AG08396 (cell line): ENCODE data around the gene TESMIN.

Experiments used
- DNase-seq: peaks from one replicate; pipeline ENCODE4 v3.0.0; 2012; ENCODE audit warnings: low spot score, mixed read lengths

Gene TESMIN

DNA sequence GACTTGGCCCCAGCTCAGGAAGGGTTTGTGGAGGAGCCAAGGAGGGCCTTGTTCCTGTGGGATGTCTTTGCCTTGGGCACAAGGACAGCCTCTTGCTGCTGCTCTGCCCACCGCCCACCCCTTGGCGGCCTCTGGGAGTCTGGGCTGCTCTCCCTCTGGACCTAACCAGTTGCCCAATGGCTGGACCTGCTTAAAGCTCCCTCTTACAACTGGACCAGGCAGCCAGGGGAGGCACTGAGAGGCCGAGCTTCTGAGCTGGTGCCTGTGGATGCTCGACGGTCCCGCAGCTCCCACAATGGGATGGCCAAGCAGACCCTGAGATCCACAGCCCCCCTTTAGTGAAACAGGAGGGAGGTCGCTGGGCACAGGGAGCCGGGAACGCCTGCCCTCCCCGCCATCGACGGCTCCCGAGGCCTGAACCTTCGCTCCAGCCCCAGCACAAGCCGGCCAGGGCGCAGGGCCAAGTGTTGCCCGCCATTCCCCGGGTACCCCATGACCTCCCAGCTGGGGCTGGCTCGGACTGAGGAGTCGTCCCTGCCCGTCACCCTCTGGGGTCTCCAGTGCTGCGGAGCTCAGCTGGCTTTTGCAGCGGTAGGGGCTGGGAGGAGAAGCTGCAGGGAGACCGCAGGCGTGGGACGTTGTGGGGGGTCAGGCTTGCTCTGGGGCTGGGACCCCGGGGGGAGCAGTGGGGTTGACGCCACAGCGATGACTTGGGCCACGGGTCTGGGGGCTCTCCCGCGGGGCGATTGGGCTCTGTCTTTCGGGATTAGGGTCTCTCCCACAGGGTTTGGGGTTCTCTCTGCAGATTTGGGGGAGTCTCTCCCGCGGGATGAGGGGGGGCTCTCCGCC, 67.6 kb downstream of the TESMIN start:
- DNase-seq, result no peak

DNA sequence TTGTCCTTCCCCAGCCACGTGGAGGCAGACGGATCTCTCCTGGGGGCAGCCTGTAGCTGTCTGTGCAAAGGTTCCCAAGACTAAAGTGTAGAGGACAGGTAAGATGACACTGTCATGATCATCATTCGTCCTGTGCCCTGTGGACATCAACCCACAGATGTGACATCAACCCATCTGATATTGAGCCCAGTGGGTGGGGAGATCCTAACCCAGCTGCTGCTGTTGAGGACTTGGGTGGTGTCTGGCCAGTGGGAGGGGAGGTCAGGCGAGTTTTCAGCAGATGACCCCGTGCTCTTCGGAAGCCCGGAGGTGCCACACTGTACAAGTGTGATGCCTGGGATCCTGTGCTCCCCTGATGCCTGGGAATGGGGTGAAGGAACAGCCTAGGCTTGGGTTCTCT, 68.2 kb downstream of the TESMIN start:
- DNase-seq, result no peak

DNA sequence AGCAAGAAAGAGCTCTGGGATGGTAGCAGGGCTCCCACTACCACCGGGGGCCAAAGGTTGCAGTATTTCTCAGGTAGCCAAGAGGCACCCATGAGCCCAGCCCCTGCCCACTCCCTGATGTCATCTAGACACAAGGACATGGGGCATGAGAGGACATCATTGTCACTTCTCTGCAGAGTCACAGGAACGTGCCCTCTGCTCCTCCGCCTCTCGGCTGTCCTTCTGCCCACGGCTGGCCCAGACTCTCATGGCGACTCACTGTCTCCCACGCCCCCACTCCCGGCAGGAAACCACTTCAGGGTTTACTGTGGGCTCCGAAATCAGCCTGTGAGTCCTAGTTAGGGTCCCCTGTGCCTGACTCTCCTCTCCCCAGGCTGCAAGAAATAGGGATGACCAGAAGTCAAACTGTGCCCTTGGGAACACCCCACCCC, 68.8 kb downstream of the TESMIN start:
- no peak for DNase-seq

DNA sequence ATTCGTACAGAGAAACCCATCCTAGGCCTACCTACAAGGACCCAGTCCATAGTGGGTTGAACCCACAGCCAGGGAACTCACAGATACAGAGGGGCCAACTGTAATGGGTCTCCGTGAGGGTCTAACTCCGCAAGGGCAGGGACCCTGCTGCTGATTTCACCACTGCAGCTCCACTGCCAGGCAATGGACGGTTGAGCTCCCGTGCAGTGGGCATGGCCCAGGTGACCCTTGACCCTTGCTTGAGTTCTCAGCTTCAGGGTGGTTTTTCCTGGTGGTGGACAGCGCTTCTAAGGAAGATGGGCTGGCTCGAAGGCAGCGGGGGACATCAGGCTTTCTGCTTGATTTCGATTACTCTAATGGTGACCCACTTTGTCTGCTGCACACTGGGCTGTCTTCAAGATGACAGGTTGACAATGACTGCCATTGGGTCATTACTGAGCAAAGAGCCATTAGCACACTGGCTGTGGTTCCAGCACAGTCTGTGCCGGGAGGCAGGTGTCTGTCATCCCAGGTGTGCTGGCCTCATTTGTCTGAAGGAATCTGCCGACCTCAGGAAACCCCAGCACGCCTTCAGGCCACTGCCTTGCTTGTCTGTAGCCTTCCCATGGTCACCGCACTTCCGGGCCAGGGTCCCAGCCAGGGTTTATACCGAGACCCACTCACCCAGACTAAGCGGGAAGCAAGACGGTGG, 70.6 kb downstream of the TESMIN start:
- DNase-seq, result no peak

DNA sequence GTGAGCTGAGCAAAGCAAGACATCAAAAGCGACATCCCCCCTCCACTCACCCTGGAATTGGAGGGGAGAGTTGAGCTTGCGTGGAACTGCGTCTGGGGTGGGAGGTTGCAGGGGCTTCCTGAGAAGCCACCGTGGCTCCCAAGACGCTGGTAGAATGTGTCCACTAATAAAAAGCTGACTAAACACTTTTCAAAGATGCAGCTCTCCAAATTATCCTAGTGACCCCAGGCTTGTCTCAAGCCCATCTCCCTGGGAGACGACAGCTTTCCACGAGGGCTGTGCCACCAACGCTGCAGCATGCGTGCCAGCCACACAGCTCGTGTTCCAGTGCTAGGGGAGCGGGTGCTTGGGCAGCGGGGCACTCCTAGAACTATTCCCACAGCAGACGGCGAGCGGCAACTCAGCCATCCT, 73.3 kb downstream of the TESMIN start:
- no peak for DNase-seq

DNA sequence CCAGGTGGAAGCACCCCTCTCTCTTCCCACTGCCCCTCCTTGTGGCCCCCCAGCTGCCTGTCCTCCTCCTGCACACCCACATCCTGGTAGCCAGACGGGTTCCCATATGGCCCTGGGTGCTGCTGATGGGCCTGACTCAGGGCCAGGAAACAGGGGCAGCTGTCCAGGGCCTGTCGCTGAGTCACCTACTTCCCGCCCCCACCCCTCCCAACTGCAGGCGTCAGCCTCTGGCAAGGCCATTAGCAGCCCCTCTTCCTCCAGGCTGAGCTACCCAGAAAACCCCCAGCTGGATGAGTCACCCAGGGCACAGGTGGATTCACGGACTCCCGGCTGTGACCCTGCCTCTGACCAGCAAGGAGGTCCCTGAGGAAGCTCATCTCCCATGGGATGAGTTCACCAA, 73.9 kb downstream of the TESMIN start:
- peak; percentile 86 for DNase-seq

DNA sequence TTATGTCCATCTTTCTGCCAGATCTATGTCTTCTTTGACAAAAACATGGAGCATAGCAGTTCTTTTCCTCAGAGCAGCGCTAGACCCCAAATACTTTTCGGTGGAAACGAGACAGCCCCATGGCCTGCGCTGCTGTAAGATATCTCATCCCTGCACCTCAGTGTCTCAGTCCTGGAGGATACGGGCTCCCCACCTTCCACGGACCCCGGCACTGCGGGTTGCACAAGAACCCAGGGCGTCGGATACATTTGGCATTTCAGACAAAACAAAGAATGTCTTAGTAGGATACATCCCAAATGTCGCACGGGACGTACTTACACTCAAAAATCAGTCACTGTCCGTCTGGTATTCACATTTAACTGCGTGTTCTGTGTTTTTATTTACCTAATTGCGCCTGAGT, 76.9 kb downstream of the TESMIN start:
- no peak for DNase-seq

DNA sequence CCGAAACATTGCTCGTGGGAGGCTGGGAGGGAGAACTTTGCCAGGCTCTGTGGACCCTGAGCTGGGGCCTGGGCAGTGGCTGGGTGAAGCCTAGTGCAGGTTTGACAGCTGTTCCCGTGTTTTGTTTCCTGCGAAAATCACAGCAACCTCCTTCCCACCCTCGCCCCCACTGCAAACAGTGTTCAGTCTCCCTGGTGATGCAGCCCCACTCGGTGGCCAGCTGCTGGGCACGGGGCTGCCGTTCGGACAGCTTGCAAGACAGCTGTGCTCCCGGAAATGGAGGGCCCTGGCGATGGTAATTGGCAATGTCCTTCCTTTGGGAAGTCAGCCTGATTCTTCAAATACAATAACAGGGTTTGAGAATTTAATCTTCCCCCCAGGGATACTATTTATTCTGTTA, 77.3 kb downstream of the TESMIN start:
- no peak for DNase-seq

DNA sequence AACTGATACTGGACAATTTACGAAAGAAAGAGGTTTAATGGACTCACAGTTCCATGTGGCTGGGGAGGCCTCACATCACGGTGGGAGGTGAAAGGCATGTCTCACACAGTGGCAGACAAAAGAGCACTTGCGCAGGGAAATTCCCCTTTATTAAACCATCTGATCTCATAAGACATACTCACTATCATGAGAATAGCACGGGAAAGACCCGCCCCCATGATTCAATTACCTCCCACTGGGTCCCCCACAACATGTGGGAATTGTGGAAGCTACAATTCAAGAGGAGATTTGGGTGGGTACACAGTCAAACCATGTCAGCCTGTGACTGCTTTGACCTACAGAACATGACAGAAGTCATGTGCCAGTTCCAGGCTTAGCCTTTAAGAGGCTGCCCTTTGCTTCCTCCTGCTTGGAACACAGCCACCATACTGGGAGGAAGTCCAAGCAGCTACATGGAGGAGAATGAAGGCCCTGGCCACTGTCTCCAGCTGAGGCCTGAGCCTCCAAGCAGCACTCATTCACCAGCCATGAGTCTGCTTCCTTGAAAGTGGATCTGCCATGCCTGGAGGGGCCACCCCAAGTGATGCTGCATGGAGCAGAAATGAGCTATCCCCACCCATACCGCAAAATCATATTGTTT, 77.9 kb downstream of the TESMIN start:
- DNase-seq, result no peak

DNA sequence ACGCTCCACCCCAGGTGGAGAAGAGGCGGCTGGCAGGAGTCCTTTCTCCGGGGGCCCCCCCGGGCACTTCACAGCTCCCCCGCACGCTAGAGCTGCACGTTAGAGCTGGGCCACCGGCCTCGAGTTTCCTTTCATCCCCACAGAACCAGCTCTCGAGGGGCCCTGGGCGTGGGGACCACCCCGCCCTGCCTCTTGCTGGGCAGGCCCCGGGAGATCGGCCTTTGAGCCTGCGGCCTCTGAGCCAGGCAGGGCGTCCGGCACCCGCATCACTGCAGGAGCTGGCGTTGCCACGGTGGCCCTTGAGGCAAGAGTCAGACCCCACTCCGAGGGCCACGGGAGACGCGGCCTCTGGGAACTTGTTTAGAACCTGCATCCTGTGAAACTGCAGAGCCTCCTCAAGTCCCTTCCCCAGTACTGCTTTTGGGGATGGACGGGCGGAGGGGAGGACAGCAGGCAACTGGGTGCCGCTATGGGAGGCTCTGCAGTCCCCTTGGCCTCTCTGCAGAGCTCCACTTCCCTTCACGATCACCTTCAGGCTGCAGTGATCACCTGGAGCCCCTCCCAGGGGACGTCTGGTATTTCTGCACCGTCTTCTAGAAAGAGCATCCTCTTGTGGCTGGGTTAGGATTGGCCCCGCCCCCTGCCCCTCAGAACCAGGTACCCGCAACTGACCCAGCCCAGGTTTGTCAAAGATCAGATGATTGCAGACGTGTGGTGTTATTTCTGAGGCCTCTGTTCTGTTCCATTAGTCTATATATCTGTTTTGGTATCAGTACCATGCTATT, 80.9 kb downstream of the TESMIN start:
- DNase-seq, result no peak

DNA sequence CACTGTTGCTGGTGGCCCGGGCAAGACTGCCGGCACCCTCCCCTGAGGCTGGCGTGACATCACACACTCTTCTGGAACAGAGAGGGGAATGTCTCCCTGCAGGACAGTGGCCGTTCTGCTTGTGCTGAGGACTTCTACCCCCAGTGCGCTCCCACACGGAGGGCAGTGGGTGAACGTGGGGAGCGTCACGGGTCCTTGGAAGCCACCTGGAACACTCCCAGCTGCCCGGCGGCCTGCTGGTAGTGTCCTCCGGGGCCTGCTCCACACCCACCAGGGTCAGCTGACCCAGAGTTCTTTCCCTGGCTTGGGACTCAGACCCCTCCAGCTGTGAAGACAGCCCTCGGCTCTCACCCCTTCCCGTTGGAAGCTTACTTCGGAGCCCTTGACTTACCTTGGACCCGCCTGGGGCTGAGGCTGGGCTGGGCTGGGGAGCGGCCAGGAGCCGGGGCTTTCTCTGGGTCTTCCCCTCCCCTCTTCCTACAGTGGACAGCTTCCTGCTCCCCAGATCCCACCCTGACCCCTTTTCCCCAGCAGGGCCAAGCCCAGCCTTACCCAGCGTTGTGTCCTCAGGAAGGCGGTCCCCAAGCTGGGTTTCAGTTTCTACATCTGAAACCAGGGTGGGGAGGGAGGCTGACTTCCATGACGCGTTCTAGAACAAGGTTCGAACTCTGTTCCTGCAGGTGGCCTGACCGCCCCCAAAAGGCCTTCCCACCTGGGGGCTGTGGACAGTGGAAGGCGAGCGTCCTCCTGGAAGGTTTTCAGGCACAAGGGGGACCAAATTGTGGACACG, 81.8 kb downstream of the TESMIN start:
- no peak for DNase-seq

DNA sequence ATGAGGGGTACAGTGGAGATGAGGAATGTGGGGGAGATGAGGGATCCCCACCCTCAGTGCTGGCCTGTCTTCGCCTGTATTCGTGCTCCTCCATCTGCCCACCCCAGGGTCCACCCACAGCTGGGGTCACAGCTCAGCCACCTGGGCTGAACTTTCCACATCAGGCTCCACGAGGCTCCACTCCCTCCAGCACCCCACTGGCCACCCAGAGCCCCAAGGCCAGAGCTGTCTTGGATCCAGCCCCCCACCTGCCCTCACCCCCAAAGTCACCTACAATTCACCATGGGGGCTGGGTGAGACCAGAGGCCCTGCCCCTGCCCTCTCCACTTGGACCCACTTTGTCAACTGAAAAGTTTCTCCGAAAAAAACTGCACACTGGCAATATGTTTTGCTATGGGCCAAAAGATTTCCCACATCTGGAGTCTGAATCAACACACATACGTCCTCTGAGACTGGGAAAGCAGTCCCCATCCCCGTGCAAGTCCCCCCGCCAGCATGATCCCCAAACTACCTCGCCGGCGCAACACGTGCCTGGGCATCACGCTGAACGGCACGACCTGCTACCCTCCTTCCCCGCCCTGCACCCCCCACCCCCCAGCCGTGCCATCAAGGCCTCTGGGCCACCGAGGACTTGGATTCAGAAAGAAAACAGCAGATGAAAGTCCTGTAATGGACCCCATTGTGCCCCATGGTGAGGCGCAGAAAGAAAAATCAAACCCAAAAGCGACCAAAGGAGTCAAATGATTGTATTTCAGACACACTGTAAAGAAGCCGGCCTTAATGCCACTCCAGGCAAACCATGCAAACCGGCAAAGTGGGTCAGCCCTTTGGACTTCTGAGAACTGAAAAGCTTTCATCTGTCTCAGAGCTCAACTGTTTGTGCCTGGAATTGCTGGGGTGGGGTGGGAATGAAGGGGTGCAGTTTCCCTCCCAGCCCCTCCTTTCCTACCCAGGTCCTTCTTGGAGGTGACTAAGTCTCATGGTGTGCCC, 83.5 kb downstream of the TESMIN start:
- no peak for DNase-seq

DNA sequence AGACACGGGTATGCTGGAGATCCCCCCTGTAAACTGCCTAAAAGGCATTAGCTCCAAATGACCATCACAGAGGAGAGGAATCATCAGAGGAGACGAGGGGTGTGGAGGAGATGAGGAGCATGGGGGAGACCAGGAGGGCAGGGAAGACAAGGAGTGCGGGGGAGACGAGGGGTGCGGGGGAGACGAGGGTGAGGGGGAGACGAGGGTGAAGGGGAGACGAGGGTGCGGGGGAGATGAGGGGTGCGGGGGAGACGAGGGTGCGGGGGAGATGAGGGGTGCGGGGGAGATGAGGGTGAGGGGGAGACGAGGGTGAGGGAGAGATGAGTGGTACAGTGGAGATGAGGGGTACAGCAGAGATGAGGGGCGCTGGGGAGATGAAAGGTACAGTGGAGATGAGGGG, 84.5 kb downstream of the TESMIN start:
- no peak for DNase-seq

DNA sequence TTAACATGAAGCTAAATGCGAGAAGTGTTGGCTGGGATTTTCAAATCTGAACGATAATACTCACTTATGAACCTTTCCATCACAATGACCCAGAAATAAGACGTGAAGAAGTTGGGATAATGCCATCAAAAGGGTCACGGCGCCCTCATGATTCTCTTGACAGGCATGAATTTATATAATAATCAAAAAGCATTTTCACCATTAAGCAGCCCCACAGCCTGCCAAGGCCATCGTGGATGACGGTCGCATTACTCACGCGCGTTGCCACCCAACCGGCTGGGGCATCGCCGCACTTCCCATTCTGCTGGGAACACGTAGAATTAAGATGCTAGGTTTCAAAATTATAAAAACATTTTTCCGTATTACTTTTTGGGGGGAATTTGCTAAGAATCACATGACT, 85.9 kb downstream of the TESMIN start:
- no peak for DNase-seq

DNA sequence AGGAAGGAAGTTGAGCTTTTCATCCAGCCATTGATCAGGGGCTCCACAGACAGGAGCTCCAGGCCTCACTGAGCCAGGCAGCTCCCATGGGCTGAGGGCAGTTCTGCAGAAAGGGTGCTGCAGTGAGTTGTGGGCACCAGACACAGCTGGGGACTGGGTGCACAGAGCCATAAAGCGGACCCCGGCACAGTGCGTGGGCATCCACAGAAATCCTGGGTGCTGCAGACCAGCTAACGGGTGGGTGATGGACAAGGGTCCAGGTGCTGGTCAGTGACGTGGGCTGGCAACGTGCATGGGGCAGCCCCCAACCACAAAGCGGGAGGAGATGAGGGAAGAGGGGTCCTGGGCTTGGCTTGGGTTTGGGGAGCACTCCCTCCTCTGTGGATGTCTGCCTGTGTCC, 86.4 kb downstream of the TESMIN start:
- DNase-seq, result no peak

DNA sequence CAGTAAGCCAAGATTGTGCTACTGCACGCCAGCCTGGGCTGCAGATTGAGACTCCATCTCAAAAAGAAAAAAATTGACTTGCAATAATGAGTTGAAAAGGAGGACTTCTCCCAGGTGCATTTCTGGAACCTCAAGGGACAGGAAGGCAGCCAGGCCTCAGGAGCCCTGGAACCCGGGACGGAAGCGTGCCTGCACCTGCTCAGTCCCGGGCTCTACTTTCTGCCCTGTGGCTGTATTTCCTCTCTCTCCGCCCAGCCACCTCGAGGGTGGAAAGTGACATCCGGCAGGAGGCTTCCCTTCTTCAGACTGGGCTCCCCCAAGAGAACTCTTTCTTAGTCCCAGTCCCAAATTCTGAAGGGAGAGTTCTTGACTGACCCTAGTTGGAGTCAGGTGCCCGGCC, 87.2 kb downstream of the TESMIN start:
- DNase-seq, result no peak

DNA sequence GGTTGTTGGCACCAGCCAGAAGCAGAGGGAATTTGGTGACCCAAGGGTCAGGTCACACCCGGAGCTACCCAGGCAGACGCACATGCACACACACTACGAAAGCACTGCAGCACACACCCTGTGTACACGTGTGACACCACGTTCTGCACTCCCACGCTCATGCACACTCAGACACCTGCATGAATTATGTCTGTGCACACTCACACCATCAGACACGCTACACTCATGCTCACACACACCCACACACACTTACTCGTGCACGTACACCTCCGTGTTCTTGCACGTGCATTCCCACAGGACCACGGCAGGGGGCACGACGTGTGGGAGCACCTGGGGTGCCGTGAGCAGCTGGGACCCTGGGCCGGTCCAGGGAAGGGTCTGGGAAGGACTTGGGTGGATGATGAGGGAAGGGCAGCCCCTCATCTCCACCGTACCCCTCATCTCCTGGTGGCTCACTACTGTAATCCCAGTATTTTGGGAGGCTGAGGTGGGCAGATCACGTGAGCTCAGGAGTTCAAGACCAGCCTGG, 87.8 kb downstream of the TESMIN start:
- DNase-seq, result no peak

DNA sequence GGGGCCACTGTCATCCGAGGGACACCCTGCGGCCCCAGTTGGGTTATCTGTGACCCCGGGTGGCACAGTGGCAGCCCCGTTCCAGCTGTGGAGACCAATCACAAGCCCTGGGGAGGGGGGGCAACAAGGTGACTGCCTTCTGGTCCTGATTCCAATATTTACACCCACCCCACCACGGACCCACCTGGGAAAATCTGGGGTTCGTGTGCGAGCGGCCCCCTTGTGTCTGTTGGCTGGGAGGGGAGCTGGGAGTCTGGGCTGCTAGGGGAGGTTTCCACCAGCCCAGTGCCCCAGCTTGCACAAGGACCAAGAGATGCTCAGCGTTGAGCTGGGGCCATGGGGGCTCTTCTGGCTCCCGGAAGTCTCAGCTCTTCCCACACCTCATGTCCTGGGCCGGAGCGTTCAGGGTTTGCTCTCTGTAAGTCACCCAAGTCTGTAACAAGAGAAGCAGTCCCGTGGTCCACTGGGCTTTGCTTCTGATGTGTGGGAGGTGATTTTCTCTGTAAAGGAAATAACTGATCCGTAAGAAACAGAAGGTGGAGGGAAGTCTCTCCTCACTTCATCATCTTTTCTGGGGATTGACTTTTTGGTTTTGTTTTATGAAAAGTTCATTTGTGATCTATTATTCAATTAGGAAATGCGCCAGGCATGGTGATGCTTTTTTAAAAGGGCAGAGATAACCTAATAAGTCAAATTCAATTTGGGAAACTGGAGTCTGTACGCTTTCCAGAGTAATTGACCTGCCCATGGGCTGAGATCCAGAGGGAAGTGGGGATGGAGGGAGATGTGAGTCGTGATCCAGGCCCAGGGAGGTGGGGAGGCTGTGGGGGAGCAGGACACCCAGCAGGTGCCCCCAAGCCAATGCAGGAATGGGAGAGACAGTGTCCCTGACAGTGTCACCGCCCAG, 89.4 kb downstream of the TESMIN start:
- DNase-seq, result no peak

DNA sequence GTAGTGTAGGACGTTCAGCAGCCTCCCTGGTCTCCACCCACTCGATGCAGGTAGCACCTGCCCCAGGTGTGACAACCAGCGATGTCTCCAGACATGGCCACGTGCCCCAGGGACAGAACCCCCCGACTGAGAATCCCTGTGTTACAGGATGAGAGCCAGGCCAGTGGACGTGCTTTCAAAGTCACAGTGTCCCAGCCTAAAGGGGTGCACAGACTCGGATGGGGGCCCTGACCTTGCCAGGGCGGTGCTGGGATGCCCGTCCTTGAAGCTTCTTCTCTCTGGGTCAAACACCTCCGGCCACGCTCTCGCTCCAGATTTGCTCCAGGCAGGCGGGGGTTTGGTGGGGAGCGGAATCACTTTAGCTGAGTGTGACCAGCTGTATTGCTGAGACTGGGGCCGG, 90.3 kb downstream of the TESMIN start:
- DNase-seq, result no peak
